Upper lobe of right lung (tissue), 1 donor: Measurements from ENCODE around the gene HECTD2. TPM values are rescaled to one million over a fixed set of nuclear protein-coding genes. Genes with fewer than 3 reads are reported as not detected.
"Not testable (repeated sequence)": the region's sequence is repeated elsewhere in the genome, so short reads cannot be mapped to it uniquely, and the experiment has no call there.

Experiments used
- ATAC-seq: fragments of 200-7000 bp; cut with Tn5 transposase; one replicate; pipeline ENCODE4 v1.9.1; 2020; ENCODE audit warnings: mild to moderate bottlenecking, moderate library complexity
- DNase-seq: peaks from one replicate; pipeline ENCODE4 v3.0.0-alpha.2; 2020
- H3K27ac ChIP-seq: fragments of 200-600 bp; one replicate; pipeline ENCODE4 v1.8.0; 2022
- H3K27me3 ChIP-seq: fragments of 200-600 bp; one replicate; pipeline ENCODE4 v1.8.0; 2022; ENCODE audit warnings: mild to moderate bottlenecking
- H3K36me3 ChIP-seq: fragments of 200-600 bp; one replicate; pipeline ENCODE4 v1.8.0; 2022
- H3K4me1 ChIP-seq: fragments of 200-600 bp; one replicate; pipeline ENCODE4 v1.8.0; 2022
- H3K4me3 ChIP-seq: fragments of 200-600 bp; one replicate; pipeline ENCODE4 v1.8.0; 2022; ENCODE audit warnings: mild to moderate bottlenecking
- H3K9me3 ChIP-seq: fragments of 200-600 bp; one replicate; pipeline ENCODE4 v1.8.0; 2022
- intact Hi-C: fragments of 100-400 bp; cut with DNase I; formaldehyde crosslinking; loops from one replicate; pipeline ENCODE4 v1.11.0; 2022
- total RNA-seq: library from RNA; stranded (reverse); fragmentation: NEBNext Ultra II Directional; extraction: Animal tissue kit (Norgen Biotek cat#: 25700); gene quantifications from one replicate; pipeline ENCODE4 v1.2.1, GENCODE V29; 2021
- TF ChIP-seq, protein P1 (sequence below): fragments of 200-600 bp; IDR thresholded peaks from one replicate; pipeline ENCODE4 v1.8.0; 2022; ENCODE audit warnings: antibody characterized with exemption
- donor health status: DM: no; HTN: yes; CAD: no; lungs with severe emphysema.

HECTD2 gene
- total RNA-seq, 1 donor from 2014 or later: 14.8 TPM

DNA sequence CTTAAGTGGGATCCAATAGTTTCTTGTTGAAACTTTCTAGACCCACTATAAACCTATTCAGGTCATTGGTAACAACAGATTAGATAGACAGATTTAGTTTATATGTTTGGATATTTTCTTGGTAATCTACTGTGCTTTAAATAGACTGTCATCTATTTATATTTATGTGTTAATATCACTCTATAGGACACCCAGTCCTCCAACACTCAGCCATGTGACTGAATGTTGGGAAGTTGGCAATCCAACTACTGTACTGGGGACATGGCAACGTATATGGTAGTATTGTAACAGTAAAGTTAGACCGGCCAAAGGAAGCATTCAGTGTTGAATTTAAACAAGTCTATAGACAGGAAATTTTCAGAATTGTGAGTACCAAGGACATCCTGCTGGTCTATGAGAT lies 42.6 kb upstream of the HECTD2 start:
- ATAC-seq: no peak
- TF ChIP-seq, protein P1, sequence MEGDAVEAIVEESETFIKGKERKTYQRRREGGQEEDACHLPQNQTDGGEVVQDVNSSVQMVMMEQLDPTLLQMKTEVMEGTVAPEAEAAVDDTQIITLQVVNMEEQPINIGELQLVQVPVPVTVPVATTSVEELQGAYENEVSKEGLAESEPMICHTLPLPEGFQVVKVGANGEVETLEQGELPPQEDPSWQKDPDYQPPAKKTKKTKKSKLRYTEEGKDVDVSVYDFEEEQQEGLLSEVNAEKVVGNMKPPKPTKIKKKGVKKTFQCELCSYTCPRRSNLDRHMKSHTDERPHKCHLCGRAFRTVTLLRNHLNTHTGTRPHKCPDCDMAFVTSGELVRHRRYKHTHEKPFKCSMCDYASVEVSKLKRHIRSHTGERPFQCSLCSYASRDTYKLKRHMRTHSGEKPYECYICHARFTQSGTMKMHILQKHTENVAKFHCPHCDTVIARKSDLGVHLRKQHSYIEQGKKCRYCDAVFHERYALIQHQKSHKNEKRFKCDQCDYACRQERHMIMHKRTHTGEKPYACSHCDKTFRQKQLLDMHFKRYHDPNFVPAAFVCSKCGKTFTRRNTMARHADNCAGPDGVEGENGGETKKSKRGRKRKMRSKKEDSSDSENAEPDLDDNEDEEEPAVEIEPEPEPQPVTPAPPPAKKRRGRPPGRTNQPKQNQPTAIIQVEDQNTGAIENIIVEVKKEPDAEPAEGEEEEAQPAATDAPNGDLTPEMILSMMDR: no peak
- H3K36me3 ChIP-seq: no peaks in the 10 kb centered on the region
- H3K9me3 ChIP-seq: no peaks in the 10 kb centered on the region
- intact Hi-C loops: no loop called here
- H3K27me3 ChIP-seq: no peaks in the 10 kb centered on the region
- DNase-seq: no peak
- H3K4me3 ChIP-seq: no peak overlapping the region
- H3K27ac ChIP-seq: no peak overlapping the region
- H3K4me1 ChIP-seq: no peaks in the 10 kb centered on the region

DNA sequence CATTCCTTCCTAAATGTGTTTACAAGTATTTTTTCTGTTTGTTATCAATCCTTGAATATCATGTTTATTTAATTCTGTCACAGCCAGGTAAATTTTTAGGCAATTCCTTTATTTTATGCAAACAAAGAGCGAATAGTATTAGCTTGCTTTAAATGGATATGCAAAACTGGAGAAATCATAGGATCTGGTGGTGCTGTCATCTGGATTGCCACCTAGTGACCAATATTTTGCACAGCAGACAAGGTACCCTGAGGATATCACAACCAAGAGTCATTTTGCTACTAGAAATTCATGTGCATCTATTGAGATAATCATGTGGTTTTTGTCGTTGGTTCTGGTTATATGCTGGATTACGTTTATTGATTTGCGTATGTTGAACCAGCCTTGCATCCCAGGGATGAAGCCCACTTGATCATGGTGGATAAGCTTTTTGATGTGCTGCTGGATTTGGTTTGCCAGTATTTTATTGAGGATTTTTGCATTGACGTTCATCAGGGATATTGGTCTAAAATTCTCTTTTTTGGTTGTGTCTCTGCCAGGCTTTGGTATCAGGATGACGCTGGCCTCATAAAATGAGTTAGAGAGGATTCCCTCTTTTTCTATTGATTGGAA lies 40.1 kb upstream of the HECTD2 start:
- H3K4me1 ChIP-seq, H3K27ac ChIP-seq, ATAC-seq, H3K4me3 ChIP-seq, H3K36me3 ChIP-seq, DNase-seq, intact Hi-C loops, H3K27me3 ChIP-seq: not testable (repeated sequence)
- peaks cover 13% of the 10 kb centered on the region for H3K9me3 ChIP-seq
- TF ChIP-seq, protein P1: peak; percentile 53

DNA sequence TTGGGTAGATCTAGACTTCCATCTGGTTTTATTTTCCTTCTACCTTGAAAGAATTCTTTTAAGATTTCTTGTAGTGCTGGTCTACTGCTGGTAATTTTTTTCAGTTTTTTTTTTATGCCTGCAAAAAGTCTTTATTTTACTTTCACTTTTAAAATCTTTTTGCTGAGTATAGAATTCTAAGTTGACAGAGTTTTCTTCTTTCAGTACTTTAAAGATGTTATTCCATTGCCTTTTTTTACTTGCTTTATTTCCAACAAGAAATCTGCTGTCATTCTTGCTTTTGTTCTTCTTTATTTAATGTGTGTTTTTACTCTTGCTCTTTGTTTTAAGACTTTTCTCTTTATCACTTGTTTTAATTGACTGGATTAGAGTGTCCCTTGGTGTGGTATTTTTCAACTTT lies 36.1 kb upstream of the HECTD2 start:
- H3K27me3 ChIP-seq: no peaks in the 10 kb centered on the region

DNA sequence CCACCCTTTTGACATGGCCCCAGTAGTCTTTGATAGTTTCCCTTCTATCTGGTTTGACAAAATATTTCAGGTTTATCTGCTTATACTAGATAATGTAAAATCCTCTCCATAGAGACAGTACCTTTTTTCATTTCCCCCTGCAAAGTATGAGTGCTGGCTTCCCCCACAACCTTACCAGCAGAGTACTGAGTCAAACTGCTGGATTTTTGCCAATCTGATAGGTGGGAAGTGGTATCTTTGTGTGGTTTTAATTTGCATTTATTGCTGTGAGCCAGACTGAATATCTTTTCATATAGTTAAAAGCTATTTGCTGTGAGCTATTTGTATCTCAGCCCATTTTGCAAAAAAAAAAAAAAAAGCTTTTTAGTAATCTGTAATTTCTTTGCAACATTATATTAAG lies 32.1 kb upstream of the HECTD2 start:
- Histone ChIP-seq H3K27ac (no peak overlapping the region), H3K4me3 (no peak overlapping the region), H3K9me3 (peaks cover 17% of the 10 kb centered on the region), H3K4me1 (no peaks in the 10 kb centered on the region), H3K27me3 (no peaks in the 10 kb centered on the region), H3K36me3 (no peaks in the 10 kb centered on the region)
- TF ChIP-seq, protein P1: no peak
- ATAC-seq: no peak
- intact Hi-C loops: no loop called here
- DNase-seq: no peak

More for the DNA sequence above, 36.1 kb upstream of the HECTD2 start:
- peaks cover 17% of the 10 kb centered on the region for H3K9me3 ChIP-seq
- H3K4me3 ChIP-seq: no peak overlapping the region
- TF ChIP-seq, protein P1: no peak
- H3K27ac ChIP-seq: no peak overlapping the region
- no peak for ATAC-seq
- DNase-seq: no peak
- no peaks in the 10 kb centered on the region for H3K4me1 ChIP-seq
- no peaks in the 10 kb centered on the region for H3K36me3 ChIP-seq
- intact Hi-C loops: no loop called here

DNA sequence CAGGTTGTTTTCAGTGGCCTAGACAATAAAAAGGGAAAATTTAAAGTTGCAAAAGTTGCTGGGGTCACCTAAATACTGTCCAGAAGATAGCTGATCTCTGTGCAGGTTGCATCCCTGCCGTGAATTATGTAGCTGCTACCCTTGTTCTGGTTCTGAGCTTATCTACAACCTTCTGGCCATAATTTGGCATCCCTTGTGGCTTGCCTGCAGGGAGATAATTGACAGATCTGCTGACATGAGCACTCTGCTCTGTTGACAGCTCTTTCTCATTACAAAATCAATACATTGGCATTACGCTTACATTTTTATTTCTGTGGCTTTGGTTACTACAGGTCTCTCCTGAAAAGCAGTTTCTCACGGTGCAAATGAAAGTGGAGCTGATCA lies 29.3 kb upstream of the HECTD2 start:
- H3K36me3 ChIP-seq: no peaks in the 10 kb centered on the region
- no peak overlapping the region for H3K27ac ChIP-seq
- intact Hi-C loops: no loop called here
- ATAC-seq (no peak), DNase-seq (no peak)
- no peaks in the 10 kb centered on the region for H3K27me3 ChIP-seq
- H3K9me3 ChIP-seq: no peaks in the 10 kb centered on the region
- no peak overlapping the region for H3K4me3 ChIP-seq
- TF ChIP-seq, protein P1: no peak
- H3K4me1 ChIP-seq: no peaks in the 10 kb centered on the region
